Measurements from ENCODE around the gene PSKH1. TPM values are rescaled to one million over a fixed set of nuclear protein-coding genes. Genes with fewer than 3 reads are reported as not detected.

The PSKH1 gene
- total and polyA plus RNA-seq, 10 of the 15 experiments (the other 5 are each of a cell fraction or from before 2014, with no cell fraction given): 0.63 to 20.4 (median 7.8) TPM

GRCh38 chr16:67853670-67854069 is 39.4 kb upstream of the PSKH1 start:
- ATAC-seq (no peak), FAIRE-seq (no peak), DNase-seq (ENCODE audit: low read depth, low spot score) (no peak)
- H3K79me2 ChIP-seq (ENCODE audit: control insufficient read depth, insufficient read depth, low read length): peaks cover 57% of the 10 kb centered on the region
- no peaks in the 10 kb centered on the region for H3K27me3 ChIP-seq (replicated peaks in 1 of 2; ENCODE audit: control insufficient read depth in 2 of 2, insufficient read depth in 2 of 2, low read length in 1 of 2)
- no TSS peak for BruUV-seq (replicated peaks)
- RAD21 ChIA-PET (ENCODE audit: unreplicated experiment): no interaction called here
- POLR2A ChIA-PET: no interaction called here
- intact Hi-C loops (cut with micrococcal nuclease; ENCODE audit: unreplicated experiment) (no loop called here), in situ Hi-C loops (cut with MboI) (no loop called here)
- SMC1A ChIA-PET (ENCODE audit: uncharacterized antibody, unreplicated experiment): interaction anchor here (0.5 kb wide), 1 partner anchor 385 kb away, joined by 3 read pairs; no protein-coding TSS in a partner anchor
- no peak overlapping the region for H3K9ac ChIP-seq (ENCODE audit: control insufficient read depth, insufficient read depth, low read length)
- H3K4me3 ChIP-seq: no peak overlapping the region
- no peak for TF ChIP-seq ZNF217 (IDR thresholded peaks at IDR 0.05)
- no peak for TF ChIP-seq HDGF (IDR thresholded peaks at IDR 0.05)
- TF ChIP-seq MYB (IDR thresholded peaks at IDR 0.05; ENCODE audit: borderline replicate concordance, low read depth, low read length): no peak
- TF ChIP-seq E2F4 (IDR thresholded peaks at IDR 0.05; ENCODE audit: low read depth, low read length): no peak
- no peak for TF ChIP-seq IRF3 (IDR thresholded peaks at IDR 0.05)
- TF ChIP-seq POU2F2 (IDR thresholded peaks at IDR 0.05; ENCODE audit: borderline replicate concordance, low read depth, low read length): no peak
- TF ChIP-seq SMAD1 (IDR thresholded peaks at IDR 0.05; ENCODE audit: low read depth, partially characterized antibody): no peak
- no peak for TF ChIP-seq RELA (IDR thresholded peaks at IDR 0.05; ENCODE audit: borderline replicate concordance, partially characterized antibody)
- no peak for TF ChIP-seq IKZF2 (IDR thresholded peaks at IDR 0.05)
- no peak overlapping the region for H3K4me2 ChIP-seq (ENCODE audit: control insufficient read depth, insufficient read depth)
- no peaks in the 10 kb centered on the region for H4K20me1 ChIP-seq (ENCODE audit: control insufficient read depth, insufficient read depth)
- CTCF ChIA-PET: interaction anchor here (0.6 kb wide), 1 partner anchor 148 kb away, joined by 3 read pairs; no protein-coding TSS in a partner anchor
- no peaks in the 10 kb centered on the region for H3K4me1 ChIP-seq (ENCODE audit: control insufficient read depth, insufficient read depth, low read length)
- H3K27ac ChIP-seq (ENCODE audit: control insufficient read depth, insufficient read depth): no peak overlapping the region
- peaks cover 0 to 5% of the 10 kb centered on the region in 2 experiments; a peak in 2 of 4 replicates for H3K36me3 ChIP-seq (ENCODE audit: control insufficient read depth in 2 of 2, insufficient read depth in 2 of 2, low read length in 1 of 2)
- no peaks in the 10 kb centered on the region for H3K9me3 ChIP-seq (replicated peaks; ENCODE audit: control insufficient read depth, insufficient read depth, low read length)
- H2AFZ ChIP-seq (ENCODE audit: control insufficient read depth, low read depth, low read length): no peak overlapping the region
- 100% methylated on average over 3 of the region's 3 CpGs for WGBS (ENCODE audit: insufficient coverage, insufficient replicate concordance, low lambda C conversion rate, missing lambda C conversion rate)
